GM23338 (cell line): ENCODE data around the gene GPD1.

ENCODE experiments used
- EZH2 ChIP-seq: fragments of 200-600 bp; sonication (generic); IDR thresholded peaks from one replicate; pipeline ENCODE4 v1.8.0; 2017; ENCODE audit warnings: antibody characterized with exemption, mild to moderate bottlenecking, low read depth; ENCODE audit not compliant: unreplicated experiment
- EZH2phosphoT487 ChIP-seq: fragments of 200-600 bp; sonication (generic); IDR thresholded peaks from one replicate; pipeline ENCODE4 v1.8.1; 2018; ENCODE audit warnings: antibody characterized with exemption; ENCODE audit not compliant: unreplicated experiment
- POLR2AphosphoS5 ChIP-seq: IDR thresholded peaks from 2 replicates; pipeline ENCODE4 v1.6.1; 2016; ENCODE audit warnings: antibody characterized with exemption, low read depth
- TF ChIP-seq, protein P1 (sequence below), 2 experiments: fragments of 200-600 bp in 1 of 2; sonication (generic) in 1 of 2; conservative IDR thresholded peaks; 2 replicates each; pipeline versions ENCODE4 v1.5.1 to v1.6.1; 2016 to 2017; ENCODE audit warnings: antibody characterized with exemption in 2 of 2, low read depth in 2 of 2, mild to moderate bottlenecking in 2 of 2, moderate library complexity in 1 of 2

DNA sequence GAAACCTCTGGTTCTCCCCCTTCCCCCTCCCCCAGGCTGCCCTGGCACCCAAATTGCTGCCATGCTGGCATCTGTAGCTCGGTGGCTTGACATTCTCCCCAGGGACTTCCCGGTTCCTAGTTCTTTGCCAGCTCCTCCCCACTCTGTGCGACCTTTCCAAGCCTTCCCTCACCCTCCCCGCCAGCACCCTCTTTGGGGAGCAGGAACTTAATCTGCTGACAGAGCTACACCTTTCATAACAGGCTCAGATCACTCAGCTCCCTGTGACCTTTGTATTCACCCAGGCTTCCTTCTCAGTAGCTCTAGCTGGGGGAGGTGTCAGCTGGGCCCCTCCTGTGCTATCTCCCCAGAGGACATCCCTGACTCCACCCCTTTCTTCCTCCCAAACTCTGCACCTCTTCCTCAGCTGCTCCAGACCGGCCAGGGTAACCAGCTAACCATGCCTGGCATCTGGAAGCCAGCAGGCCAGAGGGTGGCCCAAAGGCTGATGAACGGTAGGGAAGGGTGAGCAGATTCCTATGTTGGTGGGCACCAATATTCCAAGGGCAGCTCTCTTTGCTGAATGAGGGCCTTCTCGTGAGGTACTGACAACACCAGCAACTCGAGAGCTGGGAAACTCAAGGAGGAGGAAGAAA is 6.4 kb downstream of the GPD1 start:
- TF ChIP-seq, protein P1, sequence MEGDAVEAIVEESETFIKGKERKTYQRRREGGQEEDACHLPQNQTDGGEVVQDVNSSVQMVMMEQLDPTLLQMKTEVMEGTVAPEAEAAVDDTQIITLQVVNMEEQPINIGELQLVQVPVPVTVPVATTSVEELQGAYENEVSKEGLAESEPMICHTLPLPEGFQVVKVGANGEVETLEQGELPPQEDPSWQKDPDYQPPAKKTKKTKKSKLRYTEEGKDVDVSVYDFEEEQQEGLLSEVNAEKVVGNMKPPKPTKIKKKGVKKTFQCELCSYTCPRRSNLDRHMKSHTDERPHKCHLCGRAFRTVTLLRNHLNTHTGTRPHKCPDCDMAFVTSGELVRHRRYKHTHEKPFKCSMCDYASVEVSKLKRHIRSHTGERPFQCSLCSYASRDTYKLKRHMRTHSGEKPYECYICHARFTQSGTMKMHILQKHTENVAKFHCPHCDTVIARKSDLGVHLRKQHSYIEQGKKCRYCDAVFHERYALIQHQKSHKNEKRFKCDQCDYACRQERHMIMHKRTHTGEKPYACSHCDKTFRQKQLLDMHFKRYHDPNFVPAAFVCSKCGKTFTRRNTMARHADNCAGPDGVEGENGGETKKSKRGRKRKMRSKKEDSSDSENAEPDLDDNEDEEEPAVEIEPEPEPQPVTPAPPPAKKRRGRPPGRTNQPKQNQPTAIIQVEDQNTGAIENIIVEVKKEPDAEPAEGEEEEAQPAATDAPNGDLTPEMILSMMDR (conservative IDR thresholded peaks at IDR 0.05; ENCODE audit: low read depth in 2 of 2), result no peak
- no peak for TF ChIP-seq EZH2
- TF ChIP-seq EZH2phosphoT487, result no peak
- no peak for TF ChIP-seq POLR2AphosphoS5
